HepG2 (cell line): Measurements from ENCODE around the gene GPC6. TPM values are rescaled to one million over a fixed set of nuclear protein-coding genes. Genes with fewer than 3 reads are reported as not detected.

Source experiments
- ATAC-seq: fragments of 200-7000 bp; cut with Tn5 transposase; 3 replicates; pipeline ENCODE4 v1.9.1; 2020; ENCODE audit warnings: mild to moderate bottlenecking, moderate library complexity
- BruUV-seq: library from RNA; stranded (reverse); fragments of 400-500 nt; replicated peaks from 2 replicates; lab custom pipeline; 2021; lab: Mats Ljungman, UMichigan
- CTCF ChIA-PET: fragments of 300-600 bp; formaldehyde crosslinking; extraction: SDS; loops from one replicate; lab custom pipeline; 2021; ENCODE audit warnings: low total read pairs, inconsistent platforms, low intra/inter-chr PET ratio; lab: Yijun Ruan, JAX
- POLR2A ChIA-PET: fragments of 350-600 bp; sonication (Branson Sonifier 250); formaldehyde crosslinking; loops from one replicate; lab custom pipeline; 2020; ENCODE audit warnings: antibody characterized with exemption, inconsistent platforms; lab: Yijun Ruan, JAX
- DNase-seq: peaks from one replicate; pipeline ENCODE4 v3.0.0-alpha.2; 2015; ENCODE audit warnings: low spot score
- FAIRE-seq: peaks from 3 replicates; lab custom pipeline; 2011; peaks lifted over from hg19 to GRCh38; lab: Jason Lieb, UNC
- H2AFZ ChIP-seq: one replicate; pipeline ENCODE4 v1.6.1; 2011; ENCODE audit warnings: low read length, inconsistent platforms
- H3K27ac ChIP-seq: fragments of 300-600 bp; 3 replicates; pipeline ENCODE4 v1.8.0; 2011; ENCODE audit warnings: mixed run types, mild to moderate bottlenecking, mixed read lengths, low read length, inconsistent platforms; ENCODE audit not compliant: insufficient read depth; ENCODE audit errors: extremely low read length
- H3K27me3 ChIP-seq, 2 experiments: fragments of 200-600 bp in 1 of 2; 2 replicates in 1 of 2; 3 replicates in 1 of 2; pipeline versions ENCODE4 v1.6.0 to v1.8.0; 2011; ENCODE audit warnings: low read length in 2 of 2, mild to moderate bottlenecking in 2 of 2, moderate library complexity in 2 of 2, inconsistent platforms in 1 of 2; ENCODE audit not compliant: insufficient read depth in 2 of 2, control insufficient read depth in 1 of 2
- H3K36me3 ChIP-seq, 2 experiments: fragments of 200-600 bp in 1 of 2; replicated peaks in 1 of 2; 2 replicates in 1 of 2; 3 replicates in 1 of 2; pipeline versions ENCODE4 v1.5.1 to v1.8.0; 2011; ENCODE audit warnings: low read length in 2 of 2, inconsistent platforms in 1 of 2; ENCODE audit not compliant: insufficient read depth in 2 of 2, control insufficient read depth in 1 of 2
- H3K4me1 ChIP-seq: 2 replicates; pipeline ENCODE4 v1.5.1; 2012; ENCODE audit warnings: low read length, inconsistent platforms; ENCODE audit not compliant: insufficient read depth
- H3K4me2 ChIP-seq: 2 replicates; pipeline ENCODE4 v1.6.0; 2011; ENCODE audit warnings: low read depth, low read length, inconsistent platforms
- H3K4me3 ChIP-seq, 3 experiments: fragments of 200-600 bp in 1 of 3; sonication (generic), shearing (Covaris generic) in 1 of 3; replicated peaks in 1 of 3; 2 replicates each; pipeline ENCODE4 v1.5.1; 2011 to 2016; ENCODE audit warnings: low read length in 3 of 3, inconsistent platforms in 2 of 3, low read depth in 2 of 3, mild to moderate bottlenecking in 2 of 3, control low read depth in 1 of 3, mixed read lengths in 1 of 3; ENCODE audit not compliant: insufficient read depth in 1 of 3
- H3K79me2 ChIP-seq: one replicate; pipeline ENCODE4 v1.6.1; 2011; ENCODE audit warnings: low read length, inconsistent platforms; ENCODE audit not compliant: insufficient read depth
- H3K9ac ChIP-seq: 2 replicates; pipeline ENCODE4 v1.6.0; 2011; ENCODE audit warnings: mild to moderate bottlenecking, low read depth, low read length, inconsistent platforms; ENCODE audit not compliant: insufficient read depth
- H3K9me3 ChIP-seq: 2 replicates; pipeline ENCODE4 v1.5.1; 2012; ENCODE audit warnings: mild to moderate bottlenecking, low read length
- H4K20me1 ChIP-seq: 2 replicates; pipeline ENCODE4 v1.6.0; 2011; ENCODE audit warnings: inconsistent platforms, mild to moderate bottlenecking, low read length, moderate library complexity; ENCODE audit not compliant: insufficient read depth
- AGO1 ChIP-seq: fragments of 200-400 bp; formaldehyde crosslinking; IDR thresholded peaks from 2 replicates; pipeline ENCODE4 v1.6.1; 2017; ENCODE audit warnings: mild to moderate bottlenecking, low read depth, low read length, moderate library complexity; ENCODE audit not compliant: poor library complexity, severe bottlenecking
- EZH2 ChIP-seq: conservative IDR thresholded peaks from 2 replicates; pipeline ENCODE4 v1.6.1; 2012; ENCODE audit warnings: mild to moderate bottlenecking, low read depth, low read length, moderate library complexity
- MIER3 ChIP-seq: IDR thresholded peaks from 2 replicates; pipeline ENCODE4 v1.6.1; 2016; ENCODE audit warnings: missing compliant biosample characterization, borderline replicate concordance
- NBN ChIP-seq: fragments of 450-650 bp; conservative IDR thresholded peaks from 2 replicates; pipeline ENCODE4 v1.6.1; 2017
- ZFX ChIP-seq: sonication (generic); formaldehyde crosslinking; IDR thresholded peaks from 2 replicates; pipeline ENCODE4 v1.4.0; 2020; ENCODE audit warnings: mild to moderate bottlenecking, low read depth, missing genetic modification reagents, moderate library complexity
- ZNF274 ChIP-seq: sonication (generic); formaldehyde crosslinking; IDR thresholded peaks from 2 replicates; pipeline ENCODE4 v1.5.1; 2020; ENCODE audit warnings: mild to moderate bottlenecking, missing genetic modification reagents
- ZNF343 ChIP-seq: sonication (generic); formaldehyde crosslinking; IDR thresholded peaks from 2 replicates; pipeline ENCODE4 v1.4.0; 2020; ENCODE audit warnings: mild to moderate bottlenecking, missing genetic modification reagents
- ZNF460 ChIP-seq: sonication (generic); formaldehyde crosslinking; IDR thresholded peaks from 2 replicates; pipeline ENCODE4 v1.5.1; 2020; ENCODE audit warnings: missing genetic modification reagents, mild to moderate bottlenecking, borderline replicate concordance
- ZNF556 ChIP-seq: sonication (generic); formaldehyde crosslinking; IDR thresholded peaks from 2 replicates; pipeline ENCODE4 v1.4.0; 2020; ENCODE audit warnings: mild to moderate bottlenecking, missing genetic modification reagents, borderline replicate concordance
- ZNF772 ChIP-seq: sonication (generic); formaldehyde crosslinking; IDR thresholded peaks from 2 replicates; pipeline ENCODE4 v1.5.0; 2020; ENCODE audit warnings: mild to moderate bottlenecking, missing genetic modification reagents
- ZSCAN30 ChIP-seq: sonication (generic); formaldehyde crosslinking; IDR thresholded peaks from 2 replicates; pipeline ENCODE4 v1.5.0; 2020; ENCODE audit warnings: mild to moderate bottlenecking, missing genetic modification reagents
- ZSCAN9 ChIP-seq: IDR thresholded peaks from 2 replicates; pipeline ENCODE4 v1.6.1; 2016; ENCODE audit warnings: borderline replicate concordance
- WGBS: methylation state at CpG from one replicate; pipeline ENCODE4 v1.1.6; 2017; ENCODE audit warnings: low lambda C conversion rate; 5-methylcytosine and 5-hydroxymethylcytosine counted together
- in situ Hi-C: cut with HindIII; loops from 2 replicates; pipeline ENCODE4 v1.10.0; 2017; ENCODE audit warnings: low pct_unique_long_range_greater_than_20kb; ENCODE audit not compliant: extremely low pct_ligation_motif_present
- intact Hi-C: fragments of 100-400 bp; cut with micrococcal nuclease; formaldehyde crosslinking; loops from one replicate; pipeline ENCODE4 v1.10.0; 2022; ENCODE audit not compliant: unreplicated experiment
- polyA plus RNA-seq, 8 experiments: library from polyadenylated mRNA; depleted of rRNA in 3 of 8; stranded (reverse) in 7 of 8; unstranded in 1 of 8; fragments of >200 nt; fragmentation: Illumina TruSeq in 4 of 8; extraction: Trizol in 4 of 8; gene quantifications; 2 replicates each; pipeline versions ENCODE4 v1.2.1 to v1.2.3, GENCODE V29; 2011 to 2016; ENCODE audit warnings: low read depth in 4 of 8, missing spikeins in 1 of 8, mixed read lengths in 1 of 8; ENCODE audit not compliant: insufficient read depth in 1 of 8
- total RNA-seq, 5 experiments: library from RNA; depleted of rRNA; stranded (reverse); fragments of >200 nt; fragmentation: Illumina TruSeq; extraction: Trizol; gene quantifications; 2 replicates each; pipeline ENCODE4 v1.2.3, GENCODE V29; 2016; ENCODE audit warnings: low read depth in 1 of 5
- TF ChIP-seq, protein P1 (sequence below): IDR thresholded peaks from 2 replicates; pipeline ENCODE4 v1.6.1; 2018; ENCODE audit warnings: missing genetic modification reagents, mild to moderate bottlenecking, missing compliant biosample characterization
- TF ChIP-seq, protein P2 (sequence below): sonication (generic); formaldehyde crosslinking; conservative IDR thresholded peaks from 2 replicates; pipeline ENCODE4 v1.4.0; 2020; ENCODE audit warnings: missing genetic modification reagents
- TF ChIP-seq, protein P3 (sequence below): sonication (generic); formaldehyde crosslinking; IDR thresholded peaks from 2 replicates; pipeline ENCODE4 v1.4.0; 2020; ENCODE audit warnings: missing genetic modification reagents
- TF ChIP-seq, protein P4 (sequence below): sonication (generic); formaldehyde crosslinking; IDR thresholded peaks from 2 replicates; pipeline ENCODE4 v1.5.0; 2020; ENCODE audit warnings: mild to moderate bottlenecking, missing genetic modification reagents
- TF ChIP-seq, protein P5 (sequence below): fragments of 450-650 bp; IDR thresholded peaks from 2 replicates; pipeline ENCODE4 v1.6.1; 2017

The GPC6 gene
- total and polyA plus RNA-seq, 2 of the 13 experiments (the other 11 are each of a cell fraction or from before 2014, with no cell fraction given): 24.5 to 33.9 TPM

DNA sequence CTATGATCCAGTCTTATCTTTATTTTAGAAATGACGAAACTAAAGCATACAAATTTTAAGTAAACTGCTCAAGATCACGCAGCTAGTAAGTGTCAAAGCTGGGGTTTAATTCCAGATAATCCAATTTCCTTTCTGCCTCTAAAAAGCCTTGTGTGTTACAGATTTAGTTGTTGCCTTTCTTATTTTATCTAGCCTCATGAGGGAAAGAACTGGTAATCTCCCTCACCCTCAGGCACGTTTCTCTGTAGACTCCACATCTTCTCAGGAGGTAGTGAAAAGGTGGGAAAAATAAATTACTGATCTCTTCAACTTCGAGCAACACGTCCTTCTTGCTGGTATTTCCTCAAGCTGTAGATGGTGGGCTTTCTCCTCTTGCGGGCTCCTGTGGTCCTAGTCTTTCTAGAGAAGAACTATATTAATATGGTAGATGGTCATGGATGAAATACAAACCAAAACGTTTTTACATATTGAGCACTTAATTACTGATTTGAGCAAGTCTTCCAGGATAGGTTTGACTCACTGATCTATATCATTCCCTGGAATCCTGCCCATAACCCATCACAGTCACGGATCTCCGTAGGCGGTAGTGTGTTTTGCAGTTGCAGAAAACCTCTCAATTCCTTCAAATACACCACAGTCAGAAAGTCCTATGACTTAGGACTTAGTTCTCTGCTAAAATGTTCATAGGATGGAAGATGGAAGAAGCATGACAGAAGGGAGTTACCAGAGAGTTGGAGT is 733.4 kb downstream of the GPC6 start:
- in situ Hi-C loops: loop anchor here (10.0 kb wide), 1 partner anchor 715 kb away; no protein-coding TSS in a partner anchor
- H3K79me2 ChIP-seq: no peaks in the 10 kb centered on the region
- TF ChIP-seq MIER3 (CRISPR knock-in tag) (no peak), ZFX (CRISPR knock-in tag) (no peak), ZNF274 (CRISPR knock-in tag) (no peak), ZNF460 (CRISPR knock-in tag) (no peak), ZSCAN9 (no peak), EZH2 (no peak), AGO1 (no peak), NBN (no peak), ZNF772 (CRISPR knock-in tag) (no peak), ZNF556 (CRISPR knock-in tag) (no peak), ZSCAN30 (no peak), ZNF343 (CRISPR knock-in tag) (no peak)
- TF ChIP-seq, protein P1, sequence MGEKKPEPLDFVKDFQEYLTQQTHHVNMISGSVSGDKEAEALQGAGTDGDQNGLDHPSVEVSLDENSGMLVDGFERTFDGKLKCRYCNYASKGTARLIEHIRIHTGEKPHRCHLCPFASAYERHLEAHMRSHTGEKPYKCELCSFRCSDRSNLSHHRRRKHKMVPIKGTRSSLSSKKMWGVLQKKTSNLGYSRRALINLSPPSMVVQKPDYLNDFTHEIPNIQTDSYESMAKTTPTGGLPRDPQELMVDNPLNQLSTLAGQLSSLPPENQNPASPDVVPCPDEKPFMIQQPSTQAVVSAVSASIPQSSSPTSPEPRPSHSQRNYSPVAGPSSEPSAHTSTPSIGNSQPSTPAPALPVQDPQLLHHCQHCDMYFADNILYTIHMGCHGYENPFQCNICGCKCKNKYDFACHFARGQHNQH (CRISPR knock-in tag): no peak
- TF ChIP-seq, protein P2, sequence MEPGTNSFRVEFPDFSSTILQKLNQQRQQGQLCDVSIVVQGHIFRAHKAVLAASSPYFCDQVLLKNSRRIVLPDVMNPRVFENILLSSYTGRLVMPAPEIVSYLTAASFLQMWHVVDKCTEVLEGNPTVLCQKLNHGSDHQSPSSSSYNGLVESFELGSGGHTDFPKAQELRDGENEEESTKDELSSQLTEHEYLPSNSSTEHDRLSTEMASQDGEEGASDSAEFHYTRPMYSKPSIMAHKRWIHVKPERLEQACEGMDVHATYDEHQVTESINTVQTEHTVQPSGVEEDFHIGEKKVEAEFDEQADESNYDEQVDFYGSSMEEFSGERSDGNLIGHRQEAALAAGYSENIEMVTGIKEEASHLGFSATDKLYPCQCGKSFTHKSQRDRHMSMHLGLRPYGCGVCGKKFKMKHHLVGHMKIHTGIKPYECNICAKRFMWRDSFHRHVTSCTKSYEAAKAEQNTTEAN (CRISPR knock-in tag): no peak
- TF ChIP-seq, protein P3, sequence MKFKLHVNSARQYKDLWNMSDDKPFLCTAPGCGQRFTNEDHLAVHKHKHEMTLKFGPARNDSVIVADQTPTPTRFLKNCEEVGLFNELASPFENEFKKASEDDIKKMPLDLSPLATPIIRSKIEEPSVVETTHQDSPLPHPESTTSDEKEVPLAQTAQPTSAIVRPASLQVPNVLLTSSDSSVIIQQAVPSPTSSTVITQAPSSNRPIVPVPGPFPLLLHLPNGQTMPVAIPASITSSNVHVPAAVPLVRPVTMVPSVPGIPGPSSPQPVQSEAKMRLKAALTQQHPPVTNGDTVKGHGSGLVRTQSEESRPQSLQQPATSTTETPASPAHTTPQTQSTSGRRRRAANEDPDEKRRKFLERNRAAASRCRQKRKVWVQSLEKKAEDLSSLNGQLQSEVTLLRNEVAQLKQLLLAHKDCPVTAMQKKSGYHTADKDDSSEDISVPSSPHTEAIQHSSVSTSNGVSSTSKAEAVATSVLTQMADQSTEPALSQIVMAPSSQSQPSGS (CRISPR knock-in tag): no peak
- TF ChIP-seq, protein P4, sequence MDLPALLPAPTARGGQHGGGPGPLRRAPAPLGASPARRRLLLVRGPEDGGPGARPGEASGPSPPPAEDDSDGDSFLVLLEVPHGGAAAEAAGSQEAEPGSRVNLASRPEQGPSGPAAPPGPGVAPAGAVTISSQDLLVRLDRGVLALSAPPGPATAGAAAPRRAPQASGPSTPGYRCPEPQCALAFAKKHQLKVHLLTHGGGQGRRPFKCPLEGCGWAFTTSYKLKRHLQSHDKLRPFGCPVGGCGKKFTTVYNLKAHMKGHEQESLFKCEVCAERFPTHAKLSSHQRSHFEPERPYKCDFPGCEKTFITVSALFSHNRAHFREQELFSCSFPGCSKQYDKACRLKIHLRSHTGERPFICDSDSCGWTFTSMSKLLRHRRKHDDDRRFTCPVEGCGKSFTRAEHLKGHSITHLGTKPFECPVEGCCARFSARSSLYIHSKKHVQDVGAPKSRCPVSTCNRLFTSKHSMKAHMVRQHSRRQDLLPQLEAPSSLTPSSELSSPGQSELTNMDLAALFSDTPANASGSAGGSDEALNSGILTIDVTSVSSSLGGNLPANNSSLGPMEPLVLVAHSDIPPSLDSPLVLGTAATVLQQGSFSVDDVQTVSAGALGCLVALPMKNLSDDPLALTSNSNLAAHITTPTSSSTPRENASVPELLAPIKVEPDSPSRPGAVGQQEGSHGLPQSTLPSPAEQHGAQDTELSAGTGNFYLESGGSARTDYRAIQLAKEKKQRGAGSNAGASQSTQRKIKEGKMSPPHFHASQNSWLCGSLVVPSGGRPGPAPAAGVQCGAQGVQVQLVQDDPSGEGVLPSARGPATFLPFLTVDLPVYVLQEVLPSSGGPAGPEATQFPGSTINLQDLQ (CRISPR knock-in tag): no peak
- TF ChIP-seq, protein P5, sequence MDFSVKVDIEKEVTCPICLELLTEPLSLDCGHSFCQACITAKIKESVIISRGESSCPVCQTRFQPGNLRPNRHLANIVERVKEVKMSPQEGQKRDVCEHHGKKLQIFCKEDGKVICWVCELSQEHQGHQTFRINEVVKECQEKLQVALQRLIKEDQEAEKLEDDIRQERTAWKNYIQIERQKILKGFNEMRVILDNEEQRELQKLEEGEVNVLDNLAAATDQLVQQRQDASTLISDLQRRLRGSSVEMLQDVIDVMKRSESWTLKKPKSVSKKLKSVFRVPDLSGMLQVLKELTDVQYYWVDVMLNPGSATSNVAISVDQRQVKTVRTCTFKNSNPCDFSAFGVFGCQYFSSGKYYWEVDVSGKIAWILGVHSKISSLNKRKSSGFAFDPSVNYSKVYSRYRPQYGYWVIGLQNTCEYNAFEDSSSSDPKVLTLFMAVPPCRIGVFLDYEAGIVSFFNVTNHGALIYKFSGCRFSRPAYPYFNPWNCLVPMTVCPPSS: no peak

More for the DNA sequence above, 733.4 kb downstream of the GPC6 start:
- Histone ChIP-seq H3K9me3 (no peaks in the 10 kb centered on the region), H3K27me3 (no peaks in the 10 kb centered on the region), H3K4me2 (no peak overlapping the region), H3K9ac (no peak overlapping the region), H2AFZ (no peak overlapping the region), H3K36me3 (no peaks in the 10 kb centered on the region), H3K4me1 (peaks cover 42% of the 10 kb centered on the region), H3K27ac (no peak overlapping the region), H3K4me3 (no peak overlapping the region), H4K20me1 (no peaks in the 10 kb centered on the region)
- no peak for DNase-seq
- ChIA-PET POLR2A (no interaction called here), CTCF (no interaction called here)
- BruUV-seq: no TSS peak
- intact Hi-C loops: loop anchor here (10.0 kb wide), 2 partner anchors 405 to 735 kb away; partner anchors contain the start of gene GPC6
- no peak for FAIRE-seq
- WGBS: 84% methylated on average over 10 of the region's 10 CpGs
- no peak for ATAC-seq
